Activated T-helper 2 cell treated with anti-CD3 and anti-CD28 coated beads, Interferon-gamma antibody, Interleukin-2, Interleukin-4, amounts not matched to agents 10 μg/mL and 5 μg/mL and 100 μg/mL, durations not matched to agents 14 hours and 24 hours and 36 hours (primary cell): ENCODE measurements around the gene TIE1. TPM values are rescaled to one million over a fixed set of nuclear protein-coding genes. Genes with fewer than 3 reads are reported as not detected.

Source experiments
- DNase-seq: peaks from one replicate; pipeline ENCODE4 v3.0.0; 2021; ENCODE audit warnings: low spot score
- H3K27ac Mint-ChIP-seq: one replicate; pipeline ENCODE4 v1.8.0; 2021; ENCODE audit warnings: mixed read lengths
- H3K27me3 Mint-ChIP-seq: one replicate; pipeline ENCODE4 v1.8.0; 2021; ENCODE audit warnings: low read depth, mixed read lengths
- H3K36me3 Mint-ChIP-seq: one replicate; pipeline ENCODE4 v1.8.0; 2021; ENCODE audit warnings: low read depth, mixed read lengths
- H3K4me1 Mint-ChIP-seq: one replicate; pipeline ENCODE4 v1.8.0; 2021; ENCODE audit warnings: low read depth, mixed read lengths
- H3K4me3 Mint-ChIP-seq: one replicate; pipeline ENCODE4 v1.8.0; 2021; ENCODE audit warnings: low read depth, mild to moderate bottlenecking, moderate library complexity, mixed read lengths
- H3K9me3 Mint-ChIP-seq: one replicate; pipeline ENCODE4 v1.8.0; 2021; ENCODE audit warnings: mixed read lengths
- intact Hi-C: fragments of 100-400 bp; cut with micrococcal nuclease; formaldehyde crosslinking; loops from one replicate; pipeline ENCODE4 v1.15.1; 2023
- total RNA-seq: library from RNA; stranded (reverse); gene quantifications from 2 replicates; pipeline ENCODE4 v1.2.3, GENCODE V29; 2022

TIE1 gene
- total RNA-seq, 1 donor from 2014 or later = 2.9 TPM

- Mint-ChIP-seq H3K36me3 (peaks cover 7% of the 10 kb centered on the region), H3K4me3 (no peak overlapping the region), H3K27me3 (no peaks in the 10 kb centered on the region), H3K4me1 (peaks cover 10% of the 10 kb centered on the region), H3K27ac (no peak overlapping the region), H3K9me3 (peaks cover 13% of the 10 kb centered on the region)
- no peak for DNase-seq
- intact Hi-C loops = no loop called here
Measured at GRCh38 chr1:43277116-43277876, 23.5 kb upstream of the TIE1 start.

GRCh38 chr1:43279161-43279560 lies 21.6 kb upstream of the TIE1 start:
- peaks cover 9% of the 10 kb centered on the region for H3K4me1 Mint-ChIP-seq
- H3K27me3 Mint-ChIP-seq = no peaks in the 10 kb centered on the region
- H3K9me3 Mint-ChIP-seq = peaks cover 12% of the 10 kb centered on the region
- intact Hi-C loops = no loop called here
- H3K4me3 Mint-ChIP-seq = no peak overlapping the region
- peaks cover 7% of the 10 kb centered on the region for H3K36me3 Mint-ChIP-seq
- DNase-seq = no peak
- no peak overlapping the region for H3K27ac Mint-ChIP-seq

GRCh38 chr1:43279666-43280065 lies 21.1 kb upstream of the TIE1 start:
- intact Hi-C loops = no loop called here
- DNase-seq = no peak
- Mint-ChIP-seq H3K4me1 (peaks cover 5% of the 10 kb centered on the region), H3K4me3 (no peak overlapping the region), H3K9me3 (peaks cover 7% of the 10 kb centered on the region), H3K27ac (no peak overlapping the region), H3K27me3 (no peaks in the 10 kb centered on the region), H3K36me3 (peaks cover 3% of the 10 kb centered on the region)

- DNase-seq = no peak
- no peaks in the 10 kb centered on the region for H3K27me3 Mint-ChIP-seq
Measured at GRCh38 chr1:43280692-43281091, 20.1 kb upstream of the TIE1 start.

GRCh38 chr1:43282220-43283195 lies 18.3 kb upstream of the TIE1 start:
- no peaks in the 10 kb centered on the region for H3K36me3 Mint-ChIP-seq
- H3K4me1 Mint-ChIP-seq = no peaks in the 10 kb centered on the region
- no peak for DNase-seq
- intact Hi-C loops = no loop called here
- H3K27ac Mint-ChIP-seq = no peak overlapping the region
- peaks cover 3% of the 10 kb centered on the region for H3K27me3 Mint-ChIP-seq
- no peak overlapping the region for H3K4me3 Mint-ChIP-seq
- H3K9me3 Mint-ChIP-seq = no peaks in the 10 kb centered on the region

More at GRCh38 chr1:43280692-43281091, 20.1 kb upstream of the TIE1 start:
- no peaks in the 10 kb centered on the region for H3K4me1 Mint-ChIP-seq
- H3K9me3 Mint-ChIP-seq = no peaks in the 10 kb centered on the region
- H3K4me3 Mint-ChIP-seq = no peak overlapping the region
- H3K36me3 Mint-ChIP-seq = no peaks in the 10 kb centered on the region
- H3K27ac Mint-ChIP-seq = no peak overlapping the region
- intact Hi-C loops = no loop called here

GRCh38 chr1:43284065-43284464 lies 16.7 kb upstream of the TIE1 start:
- H3K27ac Mint-ChIP-seq = no peak overlapping the region
- peaks cover 9% of the 10 kb centered on the region for H3K27me3 Mint-ChIP-seq
- H3K4me3 Mint-ChIP-seq = no peak overlapping the region
- intact Hi-C loops = no loop called here
- DNase-seq = no peak
- H3K36me3 Mint-ChIP-seq = no peaks in the 10 kb centered on the region
- H3K9me3 Mint-ChIP-seq = no peaks in the 10 kb centered on the region
- no peaks in the 10 kb centered on the region for H3K4me1 Mint-ChIP-seq

GRCh38 chr1:43284546-43285110 lies 16.2 kb upstream of the TIE1 start:
- Mint-ChIP-seq H3K4me1 (no peaks in the 10 kb centered on the region), H3K27ac (no peak overlapping the region), H3K9me3 (no peaks in the 10 kb centered on the region), H3K27me3 (peaks cover 9% of the 10 kb centered on the region), H3K4me3 (no peak overlapping the region), H3K36me3 (no peaks in the 10 kb centered on the region)
- intact Hi-C loops = no loop called here
- DNase-seq = no peak

- H3K27me3 Mint-ChIP-seq = peaks cover 9% of the 10 kb centered on the region
- no peak within 1 kb of the TSS for H3K4me3 Mint-ChIP-seq
- no peaks in the 10 kb centered on the region for H3K36me3 Mint-ChIP-seq
- H3K4me1 Mint-ChIP-seq = no peaks in the 10 kb centered on the region
- H3K9me3 Mint-ChIP-seq = no peaks in the 10 kb centered on the region
- no peak for DNase-seq
- intact Hi-C loops = no loop called here
- H3K27ac Mint-ChIP-seq = no peak within 1 kb of the TSS
Measured at GRCh38 chr1:43285269-43285990, 15.4 kb upstream of the TIE1 start, which contains the start of gene C1orf210. C1orf210 (minus strand) TSS chr1:43285581; CDS start chr1:43283270, 2,311 bp downstream.

GRCh38 chr1:43286115-43286514 lies 14.7 kb upstream of the TIE1 start:
- Mint-ChIP-seq H3K27ac (no peak overlapping the region), H3K9me3 (no peaks in the 10 kb centered on the region), H3K4me1 (no peaks in the 10 kb centered on the region), H3K36me3 (no peaks in the 10 kb centered on the region), H3K4me3 (no peak overlapping the region), H3K27me3 (peaks cover 9% of the 10 kb centered on the region)
- DNase-seq = no peak
- intact Hi-C loops = no loop called here

GRCh38 chr1:43286533-43286932 lies 14.2 kb upstream of the TIE1 start:
- DNase-seq = no peak
- Mint-ChIP-seq H3K4me3 (no peak overlapping the region), H3K36me3 (no peaks in the 10 kb centered on the region), H3K4me1 (no peaks in the 10 kb centered on the region), H3K27me3 (peaks cover 9% of the 10 kb centered on the region), H3K27ac (no peak overlapping the region), H3K9me3 (no peaks in the 10 kb centered on the region)
- intact Hi-C loops = no loop called here

GRCh38 chr1:43288058-43288784 lies 12.6 kb upstream of the TIE1 start:
- Mint-ChIP-seq H3K36me3 (no peaks in the 10 kb centered on the region), H3K9me3 (no peaks in the 10 kb centered on the region), H3K27ac (no peak overlapping the region), H3K4me3 (no peak overlapping the region), H3K27me3 (peaks cover 9% of the 10 kb centered on the region), H3K4me1 (no peaks in the 10 kb centered on the region)
- intact Hi-C loops = no loop called here
- no peak for DNase-seq
